Hepatocyte (in vitro differentiated cells): ENCODE data around the gene MAP3K20.

ENCODE experiments used
- CTCF ChIP-seq: fragments of 200-600 bp; sonication (generic); IDR thresholded peaks from 2 replicates; pipeline ENCODE4 v1.5.1; 2016; ENCODE audit warnings: antibody characterized with exemption, mild to moderate bottlenecking; ENCODE audit not compliant: poor library complexity
- EZH2 ChIP-seq: fragments of 200-600 bp; sonication (generic); IDR thresholded peaks from 2 replicates; pipeline ENCODE4 v1.6.1; 2016; ENCODE audit warnings: antibody characterized with exemption, mild to moderate bottlenecking, borderline replicate concordance
- EZH2phosphoT487 ChIP-seq: fragments of 200-600 bp; sonication (generic); IDR thresholded peaks from one replicate; pipeline ENCODE4 v1.6.1; 2018; ENCODE audit warnings: antibody characterized with exemption, mild to moderate bottlenecking, low read depth, moderate library complexity; ENCODE audit not compliant: unreplicated experiment, severe bottlenecking

- no peak for TF ChIP-seq CTCF
- no peak for TF ChIP-seq EZH2
- TF ChIP-seq EZH2phosphoT487 = no peak
These were observed 21.2 kb upstream of the MAP3K20 start for GRCh38 chr2:173054466-173054865.
